Panc1 (cell line): Measurements from ENCODE around the gene DNAH12.

Source experiments
- CTCF ChIP-seq: fragments of 450-650 bp; IDR thresholded peaks from 2 replicates; pipeline ENCODE4 v1.5.1; 2017; ENCODE audit warnings: mild to moderate bottlenecking
- TCF7L2 ChIP-seq: IDR thresholded peaks from 2 replicates; pipeline ENCODE4 v1.6.1; 2011; ENCODE audit warnings: mild to moderate bottlenecking, low read depth, low read length, inconsistent platforms

DNA sequence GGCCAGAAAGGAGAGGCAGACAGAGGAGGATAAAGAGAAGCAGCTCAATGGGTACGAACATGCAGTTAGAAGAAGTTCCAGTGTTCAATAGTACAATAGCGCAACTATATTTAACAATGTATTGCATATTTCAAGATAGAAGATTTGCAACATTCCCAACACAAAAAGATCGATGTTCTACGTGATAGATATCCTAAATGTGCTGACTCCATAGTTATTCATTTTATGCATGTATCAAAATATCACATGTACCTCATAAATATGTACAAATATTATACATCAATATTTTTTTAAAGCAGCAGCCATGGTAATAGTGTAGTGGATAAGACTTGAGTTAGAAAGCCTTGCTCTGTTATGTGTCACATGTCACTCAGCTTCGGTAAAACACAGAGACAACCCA lies 141.5 kb downstream of the DNAH12 start:
- TF ChIP-seq CTCF (no peak), TCF7L2 (no peak)
